SK-N-SH treated with all-trans-retinoic acid at 6 μM for 48 hours (cell line): ENCODE data around the gene ACOXL.

Experiments
- ATAC-seq: fragments of 200-7000 bp; cut with Tn5 transposase; 3 replicates; pipeline ENCODE4 v1.9.1; 2020; ENCODE audit warnings: mild to moderate bottlenecking, moderate library complexity
- ARNTL ChIP-seq: fragments of 450-650 bp; formaldehyde crosslinking; IDR thresholded peaks from 2 replicates; pipeline ENCODE4 v1.5.0; 2020; ENCODE audit warnings: low read depth, mild to moderate bottlenecking, moderate library complexity, borderline replicate concordance
- BACH2 ChIP-seq: fragments of 250-450 bp; sonication (Bioruptor Pico); IDR thresholded peaks from 2 replicates; pipeline ENCODE4 v1.9.0; 2021; ENCODE audit warnings: mild to moderate bottlenecking, borderline replicate concordance
- CREB5 ChIP-seq: fragments of 250-450 bp; sonication (Bioruptor Pico); IDR thresholded peaks from 2 replicates; pipeline ENCODE4 v1.5.1; 2020; ENCODE audit warnings: low read depth, mild to moderate bottlenecking, moderate library complexity
- CSDC2 ChIP-seq: fragments of 250-450 bp; sonication (Bioruptor Pico); IDR thresholded peaks from 2 replicates; pipeline ENCODE4 v1.5.0; 2020; ENCODE audit warnings: mild to moderate bottlenecking, moderate library complexity
- ESRRG ChIP-seq: fragments of 250-450 bp; sonication (Bioruptor Pico); IDR thresholded peaks from 2 replicates; pipeline ENCODE4 v1.6.1; 2021; ENCODE audit warnings: mild to moderate bottlenecking
- GLIS3 ChIP-seq: fragments of 250-450 bp; sonication (Bioruptor Pico); IDR thresholded peaks from 2 replicates; pipeline ENCODE4 v1.5.0; 2020; ENCODE audit warnings: mild to moderate bottlenecking, moderate library complexity
- PPARA ChIP-seq: fragments of 250-450 bp; sonication (Bioruptor Pico); IDR thresholded peaks from 2 replicates; pipeline ENCODE4 v1.5.0; 2020; ENCODE audit warnings: mild to moderate bottlenecking, borderline replicate concordance
- SNAI2 ChIP-seq: fragments of 250-450 bp; sonication (Bioruptor Pico); IDR thresholded peaks from 2 replicates; pipeline ENCODE4 v1.5.0; 2020; ENCODE audit warnings: mild to moderate bottlenecking, moderate library complexity
- TOX ChIP-seq: fragments of 250-450 bp; sonication (Bioruptor Pico); IDR thresholded peaks from 2 replicates; pipeline ENCODE4 v1.8.0; 2021; ENCODE audit warnings: mild to moderate bottlenecking, moderate library complexity, borderline replicate concordance
- TSHZ2 ChIP-seq: fragments of 250-450 bp; sonication (Bioruptor Pico); IDR thresholded peaks from 2 replicates; pipeline ENCODE4 v1.5.0; 2020; ENCODE audit warnings: mild to moderate bottlenecking, moderate library complexity
- ZC3H10 ChIP-seq: fragments of 250-450 bp; sonication (Bioruptor Pico); IDR thresholded peaks from 2 replicates; pipeline ENCODE4 v1.5.1; 2021; ENCODE audit warnings: mild to moderate bottlenecking, moderate library complexity
- ZFP3 ChIP-seq: fragments of 250-450 bp; sonication (Bioruptor Pico); IDR thresholded peaks from 2 replicates; pipeline ENCODE4 v1.5.0; 2020; ENCODE audit warnings: mild to moderate bottlenecking, moderate library complexity
- ZFP30 ChIP-seq: fragments of 450-650 bp; formaldehyde crosslinking; IDR thresholded peaks from 2 replicates; pipeline ENCODE4 v1.5.0; 2022; ENCODE audit warnings: mild to moderate bottlenecking, moderate library complexity
- ZNF565 ChIP-seq: fragments of 450-650 bp; formaldehyde crosslinking; conservative IDR thresholded peaks from 2 replicates; pipeline ENCODE4 v1.5.0; 2020; ENCODE audit warnings: low read depth, mild to moderate bottlenecking, moderate library complexity
- ZNF8 ChIP-seq: fragments of 450-650 bp; formaldehyde crosslinking; IDR thresholded peaks from 2 replicates; pipeline ENCODE4 v1.5.0; 2020; ENCODE audit warnings: mild to moderate bottlenecking, moderate library complexity
- TF ChIP-seq, protein P1 (sequence below): fragments of 250-450 bp; sonication (Bioruptor Pico); IDR thresholded peaks from 2 replicates; pipeline ENCODE4 v1.8.0; 2020; ENCODE audit warnings: mild to moderate bottlenecking, moderate library complexity, borderline replicate concordance
- TF ChIP-seq, protein P2 (sequence below): fragments of 250-450 bp; sonication (Bioruptor Pico); IDR thresholded peaks from 2 replicates; pipeline ENCODE4 v1.5.1; 2021; ENCODE audit warnings: mild to moderate bottlenecking, moderate library complexity
- TF ChIP-seq, protein P3 (sequence below): fragments of 250-450 bp; sonication (Bioruptor Pico); IDR thresholded peaks from 2 replicates; pipeline ENCODE4 v1.8.0; 2021; ENCODE audit warnings: low read depth, mild to moderate bottlenecking, moderate library complexity, borderline replicate concordance

The ACOXL gene

GRCh38 chr2:111050701-111051376 lies 318.5 kb downstream of the ACOXL start:
- no peak for ATAC-seq
- TF ChIP-seq ZC3H10 (CRISPR knock-in tag) (no peak), SNAI2 (CRISPR knock-in tag) (no peak), GLIS3 (no peak), ZNF565 (CRISPR knock-in tag) (no peak), CSDC2 (CRISPR knock-in tag) (no peak), CREB5 (CRISPR knock-in tag) (no peak), ZFP3 (CRISPR knock-in tag) (no peak), ZFP30 (CRISPR knock-in tag) (no peak), BACH2 (CRISPR knock-in tag) (no peak), TSHZ2 (CRISPR knock-in tag) (no peak)
- TF ChIP-seq, protein P1, sequence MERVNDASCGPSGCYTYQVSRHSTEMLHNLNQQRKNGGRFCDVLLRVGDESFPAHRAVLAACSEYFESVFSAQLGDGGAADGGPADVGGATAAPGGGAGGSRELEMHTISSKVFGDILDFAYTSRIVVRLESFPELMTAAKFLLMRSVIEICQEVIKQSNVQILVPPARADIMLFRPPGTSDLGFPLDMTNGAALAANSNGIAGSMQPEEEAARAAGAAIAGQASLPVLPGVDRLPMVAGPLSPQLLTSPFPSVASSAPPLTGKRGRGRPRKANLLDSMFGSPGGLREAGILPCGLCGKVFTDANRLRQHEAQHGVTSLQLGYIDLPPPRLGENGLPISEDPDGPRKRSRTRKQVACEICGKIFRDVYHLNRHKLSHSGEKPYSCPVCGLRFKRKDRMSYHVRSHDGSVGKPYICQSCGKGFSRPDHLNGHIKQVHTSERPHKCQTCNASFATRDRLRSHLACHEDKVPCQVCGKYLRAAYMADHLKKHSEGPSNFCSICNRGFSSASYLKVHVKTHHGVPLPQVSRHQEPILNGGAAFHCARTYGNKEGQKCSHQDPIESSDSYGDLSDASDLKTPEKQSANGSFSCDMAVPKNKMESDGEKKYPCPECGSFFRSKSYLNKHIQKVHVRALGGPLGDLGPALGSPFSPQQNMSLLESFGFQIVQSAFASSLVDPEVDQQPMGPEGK (CRISPR knock-in tag), result no peak

DNA sequence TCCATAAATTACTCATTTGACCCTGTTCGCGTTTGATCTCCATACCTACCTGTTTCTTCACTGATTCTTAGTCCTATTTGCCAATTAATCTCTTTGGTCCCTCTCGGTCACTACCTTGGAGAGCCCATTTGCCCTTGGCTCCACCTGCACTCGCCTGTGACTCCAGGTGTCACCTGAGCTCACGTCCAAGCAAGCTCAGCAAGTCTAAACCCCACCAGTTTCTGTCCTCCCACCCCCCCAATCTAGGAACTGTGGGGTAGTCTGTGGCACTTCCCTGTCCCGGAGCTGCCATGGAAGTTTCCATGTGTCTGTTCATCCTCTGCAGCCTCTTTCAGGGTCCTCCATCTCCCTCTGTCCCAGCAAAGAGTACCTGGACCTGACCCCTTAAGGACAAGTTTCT lies 320.2 kb downstream of the ACOXL start:
- no peak for ATAC-seq
- TF ChIP-seq, protein P1 (CRISPR knock-in tag), result no peak
- TF ChIP-seq PPARA (no peak), TSHZ2 (CRISPR knock-in tag) (no peak), TOX (CRISPR knock-in tag) (no peak), ZC3H10 (CRISPR knock-in tag) (no peak), CSDC2 (CRISPR knock-in tag) (no peak), ZNF8 (CRISPR knock-in tag) (no peak), ESRRG (CRISPR knock-in tag) (no peak), ARNTL (CRISPR knock-in tag) (no peak), ZFP30 (CRISPR knock-in tag) (no peak), ZFP3 (CRISPR knock-in tag) (no peak)
- TF ChIP-seq, protein P2, sequence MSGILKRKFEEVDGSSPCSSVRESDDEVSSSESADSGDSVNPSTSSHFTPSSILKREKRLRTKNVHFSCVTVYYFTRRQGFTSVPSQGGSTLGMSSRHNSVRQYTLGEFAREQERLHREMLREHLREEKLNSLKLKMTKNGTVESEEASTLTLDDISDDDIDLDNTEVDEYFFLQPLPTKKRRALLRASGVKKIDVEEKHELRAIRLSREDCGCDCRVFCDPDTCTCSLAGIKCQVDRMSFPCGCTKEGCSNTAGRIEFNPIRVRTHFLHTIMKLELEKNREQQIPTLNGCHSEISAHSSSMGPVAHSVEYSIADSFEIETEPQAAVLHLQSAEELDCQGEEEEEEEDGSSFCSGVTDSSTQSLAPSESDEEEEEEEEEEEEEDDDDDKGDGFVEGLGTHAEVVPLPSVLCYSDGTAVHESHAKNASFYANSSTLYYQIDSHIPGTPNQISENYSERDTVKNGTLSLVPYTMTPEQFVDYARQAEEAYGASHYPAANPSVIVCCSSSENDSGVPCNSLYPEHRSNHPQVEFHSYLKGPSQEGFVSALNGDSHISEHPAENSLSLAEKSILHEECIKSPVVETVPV (CRISPR knock-in tag), result no peak
- TF ChIP-seq, protein P3, sequence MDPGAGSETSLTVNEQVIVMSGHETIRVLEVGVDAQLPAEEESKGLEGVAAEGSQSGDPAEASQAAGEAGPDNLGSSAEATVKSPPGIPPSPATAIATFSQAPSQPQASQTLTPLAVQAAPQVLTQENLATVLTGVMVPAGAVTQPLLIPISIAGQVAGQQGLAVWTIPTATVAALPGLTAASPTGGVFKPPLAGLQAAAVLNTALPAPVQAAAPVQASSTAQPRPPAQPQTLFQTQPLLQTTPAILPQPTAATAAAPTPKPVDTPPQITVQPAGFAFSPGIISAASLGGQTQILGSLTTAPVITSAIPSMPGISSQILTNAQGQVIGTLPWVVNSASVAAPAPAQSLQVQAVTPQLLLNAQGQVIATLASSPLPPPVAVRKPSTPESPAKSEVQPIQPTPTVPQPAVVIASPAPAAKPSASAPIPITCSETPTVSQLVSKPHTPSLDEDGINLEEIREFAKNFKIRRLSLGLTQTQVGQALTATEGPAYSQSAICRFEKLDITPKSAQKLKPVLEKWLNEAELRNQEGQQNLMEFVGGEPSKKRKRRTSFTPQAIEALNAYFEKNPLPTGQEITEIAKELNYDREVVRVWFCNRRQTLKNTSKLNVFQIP (CRISPR knock-in tag), result no peak
